SU-DHL-6 (cell line): ENCODE measurements around the gene P3H1.

Experiments used
- H2AFZ ChIP-seq: fragments of 200-600 bp; sonication (generic); 2 replicates; pipeline ENCODE4 v1.6.1; 2014; ENCODE audit warnings: low read depth, mild to moderate bottlenecking, moderate library complexity, mixed read lengths, antibody characterized with exemption, low read length; ENCODE audit not compliant: severe bottlenecking
- H3F3A ChIP-seq: fragments of 200-600 bp; shearing (Covaris generic); 2 replicates; pipeline ENCODE4 v1.6.0; 2016; ENCODE audit warnings: antibody characterized with exemption, mild to moderate bottlenecking; ENCODE audit not compliant: insufficient read depth
- H3K27ac ChIP-seq: fragments of 200-600 bp; sonication (generic); 2 replicates; pipeline ENCODE4 v1.5.1; 2016; ENCODE audit warnings: low read depth, mild to moderate bottlenecking, low read length, moderate library complexity, mixed read lengths
- H3K27me3 ChIP-seq: fragments of 200-600 bp; sonication (generic), shearing (Covaris generic); 2 replicates; pipeline ENCODE4 v1.6.0; 2014; ENCODE audit warnings: mild to moderate bottlenecking, low read length
- H3K36me3 ChIP-seq: fragments of 200-600 bp; sonication (generic); 2 replicates; pipeline ENCODE4 v1.6.1; 2014; ENCODE audit warnings: mild to moderate bottlenecking, low read length, mixed read lengths
- H3K4me2 ChIP-seq: fragments of 300-600, 200-600 bp; shearing (Covaris generic), sonication (generic); 2 replicates; pipeline ENCODE4 v1.6.0; 2014; ENCODE audit warnings: low read length, low read depth, mild to moderate bottlenecking; ENCODE audit not compliant: poor library complexity, severe bottlenecking
- H3K4me3 ChIP-seq: fragments of 200-600 bp; sonication (generic); 2 replicates; pipeline ENCODE4 v1.5.1; 2014; ENCODE audit warnings: antibody characterized with exemption, low read length, mild to moderate bottlenecking, mixed read lengths; ENCODE audit not compliant: insufficient read depth, poor library complexity, severe bottlenecking
- H3K79me2 ChIP-seq: fragments of 200-600 bp; sonication (generic); 2 replicates; pipeline ENCODE4 v1.6.1; 2014; ENCODE audit warnings: mild to moderate bottlenecking, low read length, moderate library complexity; ENCODE audit not compliant: insufficient read depth
- H3K9ac ChIP-seq: fragments of 200-600 bp; sonication (generic); 2 replicates; pipeline ENCODE4 v1.7.0; 2014; ENCODE audit warnings: mild to moderate bottlenecking, low read length
- H3K9me2 ChIP-seq: fragments of 200-600 bp; sonication (generic); replicated peaks from 2 replicates; pipeline ENCODE4 v1.6.1; 2014; ENCODE audit warnings: low read length; ENCODE audit not compliant: insufficient read depth
- H3K9me3 ChIP-seq: fragments of 200-600 bp; sonication (generic); 2 replicates; pipeline ENCODE4 v1.6.1; 2014; ENCODE audit warnings: low read length, mixed read lengths; ENCODE audit not compliant: insufficient read depth
- H4K20me1 ChIP-seq: fragments of 200-600 bp; sonication (generic); 2 replicates; pipeline ENCODE4 v1.6.1; 2014; ENCODE audit warnings: low read depth, mild to moderate bottlenecking, antibody characterized with exemption, low read length, moderate library complexity, mixed read lengths
- CTCF ChIP-seq: fragments of 200-600 bp; sonication (generic); IDR thresholded peaks from one replicate; pipeline ENCODE4 v1.5.1; 2017; ENCODE audit warnings: antibody characterized with exemption, mild to moderate bottlenecking, low read length, moderate library complexity; ENCODE audit not compliant: insufficient read depth, poor library complexity, severe bottlenecking
- EZH2phosphoT487 ChIP-seq: fragments of 200-600 bp; sonication (generic), shearing (Covaris generic); conservative IDR thresholded peaks from 2 replicates; pipeline ENCODE4 v1.6.1; 2018; ENCODE audit warnings: mild to moderate bottlenecking, antibody characterized with exemption, low read length, moderate library complexity, mixed read lengths

Gene P3H1

GRCh38 chr1:42740851-42741580 is 25.8 kb downstream of the P3H1 start:
- Histone ChIP-seq H2AFZ (no peak overlapping the region), H3K9me3 (no peaks in the 10 kb centered on the region), H3K9ac (no peak overlapping the region), H3K36me3 (no peaks in the 10 kb centered on the region), H3F3A (no peaks in the 10 kb centered on the region), H3K27ac (no peak overlapping the region), H3K9me2 (no peaks in the 10 kb centered on the region), H3K27me3 (no peaks in the 10 kb centered on the region), H3K4me2 (no peak overlapping the region), H3K79me2 (no peaks in the 10 kb centered on the region), H4K20me1 (no peaks in the 10 kb centered on the region), H3K4me3 (no peak overlapping the region)
- TF ChIP-seq EZH2phosphoT487 (no peak), CTCF (no peak)

GRCh38 chr1:42739753-42740700 is 26.8 kb downstream of the P3H1 start, which contains the start of gene CLDN19:
CLDN19 (minus strand) TSS chr1:42740236; CDS start chr1:42740063, 173 bp downstream.
- Histone ChIP-seq H3K27me3 (no peaks in the 10 kb centered on the region), H4K20me1 (no peaks in the 10 kb centered on the region), H2AFZ (no peak within 1 kb of the TSS), H3K9ac (no peak within 1 kb of the TSS), H3K79me2 (no peaks in the 10 kb centered on the region), H3K4me2 (no peak within 1 kb of the TSS), H3K9me2 (no peaks in the 10 kb centered on the region), H3K4me3 (no peak within 1 kb of the TSS), H3K27ac (no peak within 1 kb of the TSS), H3K36me3 (no peaks in the 10 kb centered on the region), H3K9me3 (no peaks in the 10 kb centered on the region), H3F3A (no peaks in the 10 kb centered on the region)
- TF ChIP-seq EZH2phosphoT487: no peak
- TF ChIP-seq CTCF: no peak

GRCh38 chr1:42738678-42739226 is 28.1 kb downstream of the P3H1 start:
- H3K79me2 ChIP-seq: no peaks in the 10 kb centered on the region
- no peak overlapping the region for H3K4me3 ChIP-seq
- H3K9ac ChIP-seq: no peak overlapping the region
- TF ChIP-seq CTCF: no peak
- no peak for TF ChIP-seq EZH2phosphoT487
- no peaks in the 10 kb centered on the region for H3F3A ChIP-seq
- no peak overlapping the region for H2AFZ ChIP-seq
- H3K9me3 ChIP-seq: no peaks in the 10 kb centered on the region
- H3K9me2 ChIP-seq: no peaks in the 10 kb centered on the region
- no peaks in the 10 kb centered on the region for H4K20me1 ChIP-seq
- H3K27ac ChIP-seq: no peak overlapping the region
- no peak overlapping the region for H3K4me2 ChIP-seq
- H3K27me3 ChIP-seq: no peaks in the 10 kb centered on the region
- no peaks in the 10 kb centered on the region for H3K36me3 ChIP-seq
